ENCODE results near the gene RPE65.
"Not testable (repeated sequence)": the region's sequence is repeated elsewhere in the genome, so short reads cannot be mapped to it uniquely, and the experiment has no call there.

Gene RPE65

GRCh38 chr1:68449901-68450300 is at the start of gene RPE65:
RPE65 (minus strand) TSS chr1:68449954; CDS start chr1:68449905, 49 bp downstream.
- no peak for DNase-seq

GRCh38 chr1:68497358-68497698 is 47.6 kb upstream of the RPE65 start:
- DNase-seq, result no peak

DNA sequence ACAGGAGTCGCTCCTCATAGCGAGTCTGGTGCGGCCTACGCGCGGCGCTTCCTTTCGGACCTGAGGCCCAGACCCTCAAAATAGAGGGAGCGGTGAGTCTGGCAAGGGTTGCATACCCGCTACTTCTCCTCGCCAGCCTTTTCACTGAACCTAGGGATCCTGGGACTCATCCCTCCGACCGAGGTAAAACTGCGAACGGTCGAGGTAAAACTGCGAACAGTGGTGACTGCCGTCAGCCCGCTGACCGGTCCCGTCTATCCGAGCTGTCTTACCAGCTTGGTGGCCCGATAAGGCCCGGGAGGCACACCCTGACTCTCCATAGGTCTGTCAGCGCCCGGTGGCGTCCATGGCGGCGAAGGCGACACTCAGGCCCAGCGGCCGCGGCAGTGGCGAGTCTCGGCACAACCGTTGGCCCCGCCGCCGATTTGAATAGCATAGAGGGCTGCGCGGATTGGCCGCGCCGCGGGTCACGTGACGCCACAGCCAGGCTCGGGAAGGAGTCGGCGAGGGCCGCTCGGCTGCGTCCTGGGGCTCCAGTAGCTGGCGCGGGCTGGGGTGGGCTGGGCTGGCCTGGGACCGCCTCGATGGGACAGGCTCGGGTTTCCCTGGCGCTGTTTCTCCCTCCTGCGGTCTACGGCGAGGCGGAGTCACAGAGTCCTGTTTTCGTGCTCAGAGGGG is 47.1 kb upstream of the RPE65 start, which contains the start of gene DEPDC1:
Gene DEPDC1 (minus strand): TSS at position 403 of the 678 bp plus-strand sequence. CDS start 83 bp downstream, at position 320.
- peak; percentile 94 for DNase-seq

GRCh38 chr1:68495968-68496679 is 46.4 kb upstream of the RPE65 start:
- no peak for DNase-seq

DNA sequence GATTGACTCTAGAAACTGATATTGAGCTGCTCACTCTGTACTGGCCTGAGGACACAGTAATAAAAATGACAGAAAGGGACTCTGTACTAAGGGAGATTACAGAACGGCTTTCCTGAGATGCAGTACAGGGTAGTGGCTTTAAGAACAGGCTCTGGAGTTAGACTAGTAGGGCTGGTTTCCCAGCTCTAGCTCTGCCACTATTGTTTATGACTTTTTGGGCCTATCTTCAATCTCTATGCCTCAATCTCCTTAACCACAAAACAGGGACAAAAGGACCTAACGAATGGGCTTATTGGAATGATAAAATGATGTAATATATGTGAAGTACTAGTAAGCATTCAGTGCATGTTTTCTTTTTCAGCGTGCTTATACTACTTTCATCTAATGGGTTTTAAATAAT is 45.8 kb upstream of the RPE65 start:
- DNase-seq, result no peak

DNA sequence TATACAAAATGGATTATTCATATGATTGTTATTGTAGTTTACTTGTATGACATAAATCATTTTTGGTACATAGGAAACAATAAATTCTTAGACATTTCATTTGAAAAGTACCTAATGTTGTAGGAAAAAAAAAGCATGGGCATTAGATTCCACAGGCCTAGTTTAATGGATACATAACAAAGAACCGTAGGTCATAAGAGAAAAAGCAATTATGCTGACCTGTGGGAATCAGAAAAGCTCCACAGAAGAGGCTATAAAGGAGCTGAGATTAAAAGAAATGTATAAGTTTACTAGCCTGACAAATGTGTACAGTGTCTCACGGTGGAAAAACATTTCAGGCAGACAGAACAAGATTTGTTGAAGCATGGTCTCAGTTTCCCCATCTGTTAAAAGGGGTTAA is 43.4 kb upstream of the RPE65 start:
- no peak for DNase-seq

DNA sequence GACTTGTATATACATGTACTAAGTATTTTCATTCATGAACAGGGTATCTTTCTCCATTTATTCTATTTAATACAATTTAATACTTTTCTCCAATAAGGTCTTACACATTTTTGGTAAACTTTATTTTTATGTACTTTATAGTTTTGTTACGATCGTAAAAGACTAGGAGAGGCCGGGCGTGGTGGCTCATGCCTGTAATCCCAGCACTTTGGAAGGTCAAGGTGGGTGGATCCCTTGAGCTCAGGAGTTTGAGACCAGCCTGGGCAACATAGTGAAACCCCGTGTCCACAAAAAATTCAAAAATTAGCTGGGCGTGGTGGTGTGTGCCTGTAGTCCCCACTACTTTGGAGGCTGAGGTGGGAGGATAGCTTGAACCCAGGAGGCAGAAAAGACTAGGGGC is 42.5 kb upstream of the RPE65 start:
- DNase-seq, result not testable (repeated sequence)

- DNase-seq, result no peak
Measured at GRCh38 chr1:68490046-68490651, 40.4 kb upstream of the RPE65 start.

DNA sequence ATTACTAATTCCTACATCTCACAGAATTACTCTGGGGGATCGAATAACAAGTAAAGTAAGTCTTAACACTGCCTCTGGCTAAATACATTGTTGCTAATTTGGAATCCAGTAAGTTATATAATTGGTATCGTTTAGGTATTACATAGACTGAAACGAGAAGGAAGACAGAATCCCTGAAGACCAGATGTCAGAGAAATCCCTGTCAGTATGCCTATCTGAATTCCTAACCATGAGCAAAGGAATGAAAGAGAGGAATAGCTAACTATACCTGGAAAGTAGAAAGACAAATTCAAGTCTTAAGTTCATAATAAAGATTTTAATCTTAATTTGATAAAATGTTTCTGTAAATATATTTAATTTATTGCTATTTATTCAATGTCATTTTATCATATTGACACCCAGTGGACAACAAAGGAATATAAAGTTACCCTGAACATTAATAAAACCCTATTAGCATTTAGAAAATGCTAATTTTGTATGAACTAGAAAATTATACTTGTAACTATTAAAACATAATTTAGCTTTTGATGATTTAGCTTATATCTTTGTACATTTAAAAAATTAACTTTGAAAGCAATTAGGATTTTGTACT is 35.8 kb upstream of the RPE65 start:
- DNase-seq, result no peak

DNA sequence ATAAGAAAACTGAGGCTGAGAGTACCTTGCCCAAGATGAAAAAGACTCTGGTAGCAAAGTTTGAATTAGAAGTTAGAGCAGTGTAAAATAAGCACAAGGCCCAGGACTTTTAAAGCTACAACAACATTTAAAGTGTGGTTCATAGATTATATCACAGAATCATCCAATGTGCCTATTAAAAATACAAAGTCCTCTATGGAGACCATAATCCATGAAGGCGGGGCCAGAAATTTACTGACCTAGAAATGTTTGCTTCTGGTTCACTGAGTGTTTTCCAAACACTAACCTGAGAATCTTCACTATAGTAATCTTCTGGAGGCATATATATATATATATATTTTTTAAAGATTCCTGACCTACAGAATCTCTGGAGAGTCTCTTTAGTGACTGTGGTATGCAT is 34.9 kb upstream of the RPE65 start:
- DNase-seq, result no peak

- DNase-seq, result no peak
Measured at GRCh38 chr1:68481041-68481440, 31.3 kb upstream of the RPE65 start.

DNA sequence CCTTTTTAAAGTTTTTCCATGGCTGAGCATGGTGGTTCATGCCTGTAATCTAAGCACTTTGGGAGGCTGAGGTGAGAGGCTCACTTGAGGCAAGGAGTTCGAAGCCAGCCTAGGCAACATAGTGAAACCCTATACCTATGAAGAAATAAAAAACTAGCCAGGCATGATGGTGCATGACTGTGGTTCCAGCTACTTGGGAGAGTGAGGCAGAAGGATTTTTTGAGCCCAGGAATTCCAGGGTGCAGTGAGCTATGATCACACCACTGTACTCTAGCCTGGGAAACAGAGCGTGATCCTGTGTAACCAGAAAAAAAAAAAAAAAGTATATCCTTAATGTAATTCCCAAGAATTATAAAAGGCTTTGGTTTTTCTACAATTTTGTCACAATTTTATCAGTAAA is 29.7 kb upstream of the RPE65 start:
- no peak for DNase-seq

DNA sequence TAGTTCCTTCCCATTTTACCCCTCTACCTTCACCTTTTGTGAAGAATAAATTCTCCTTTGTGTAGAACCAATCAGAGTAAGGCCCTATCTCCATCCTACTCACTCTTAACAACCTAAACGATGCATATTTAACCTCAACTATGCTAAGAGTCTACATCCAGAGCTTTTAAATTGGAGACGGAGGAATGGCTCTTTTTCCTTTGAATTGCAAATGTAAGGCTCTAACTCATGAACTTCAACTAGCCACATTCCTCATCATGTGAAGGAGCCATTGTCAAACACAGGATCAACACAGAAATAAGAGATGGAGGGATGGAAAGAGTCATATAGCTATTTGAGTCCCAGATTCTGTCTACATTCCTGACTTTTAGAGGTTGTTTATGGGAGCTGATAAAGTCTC is 28.9 kb upstream of the RPE65 start:
- no peak for DNase-seq

DNA sequence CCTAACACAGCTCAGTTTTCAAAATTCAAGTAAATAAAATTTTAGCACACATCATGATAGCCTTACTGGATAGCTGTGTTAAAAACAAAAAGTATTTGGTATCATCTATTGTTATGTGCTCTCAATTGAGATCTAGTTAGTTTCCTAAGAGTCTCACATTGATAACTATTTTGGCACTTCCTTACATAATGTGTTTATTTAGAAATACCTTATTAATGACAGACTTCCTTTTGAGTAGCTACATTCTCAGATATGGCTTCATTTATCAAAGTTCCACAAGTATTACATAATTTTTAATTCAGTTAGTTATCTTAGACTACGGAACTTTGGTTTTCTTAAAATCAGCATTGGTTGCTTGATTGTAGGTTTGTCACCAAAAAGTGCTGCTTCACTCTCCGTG is 26.9 kb upstream of the RPE65 start:
- DNase-seq, result not testable (repeated sequence)

- DNase-seq, result no peak
Measured at GRCh38 chr1:68473060-68473459, 23.3 kb upstream of the RPE65 start.

DNA sequence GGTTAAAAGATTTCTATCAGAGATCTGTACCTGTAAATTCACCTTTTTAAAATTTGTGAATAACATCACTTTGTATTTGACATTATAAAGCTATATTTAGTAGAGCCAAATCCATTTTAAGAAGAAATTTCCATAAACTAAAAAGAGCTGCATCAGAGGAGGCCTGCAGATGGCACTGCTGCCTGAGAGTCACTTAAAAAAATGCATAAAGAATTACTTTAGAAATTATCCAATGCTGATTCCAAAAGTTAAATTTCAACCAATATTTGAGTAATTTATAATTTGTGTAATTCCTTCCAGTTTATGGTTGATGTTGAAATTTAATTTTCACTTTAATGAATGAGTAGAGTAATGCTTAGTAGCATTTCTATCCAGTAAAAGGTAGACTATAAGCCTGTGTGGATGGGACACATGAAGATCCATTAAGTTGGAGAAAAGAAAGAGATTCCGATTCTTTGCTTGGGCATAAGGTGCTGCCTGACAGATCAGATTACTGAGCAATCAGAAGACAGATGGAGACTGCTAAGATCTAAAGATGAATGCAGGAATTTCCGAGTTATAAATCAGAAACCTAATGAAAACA is 20.7 kb upstream of the RPE65 start:
- DNase-seq, result peak; percentile 6

DNA sequence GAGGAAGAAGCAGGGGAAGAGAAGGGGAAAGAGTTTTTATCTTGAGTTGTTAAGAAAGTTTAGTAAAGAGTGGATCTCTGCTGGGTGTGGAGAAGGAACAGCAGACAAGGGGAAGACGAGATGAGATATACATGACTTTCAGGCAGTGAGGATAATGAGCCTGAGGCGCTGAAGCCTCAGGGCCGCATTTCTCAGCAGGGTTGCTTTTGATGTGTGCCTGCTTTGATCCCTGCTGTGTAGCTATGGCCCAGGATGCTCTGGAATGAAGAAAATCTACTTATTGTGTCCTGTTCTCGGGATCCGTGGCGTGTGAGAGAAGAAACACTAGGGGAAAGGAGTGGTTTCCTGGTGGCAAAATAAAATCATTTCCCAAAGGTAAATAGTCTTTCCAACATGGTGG is 15.1 kb upstream of the RPE65 start:
- no peak for DNase-seq

DNA sequence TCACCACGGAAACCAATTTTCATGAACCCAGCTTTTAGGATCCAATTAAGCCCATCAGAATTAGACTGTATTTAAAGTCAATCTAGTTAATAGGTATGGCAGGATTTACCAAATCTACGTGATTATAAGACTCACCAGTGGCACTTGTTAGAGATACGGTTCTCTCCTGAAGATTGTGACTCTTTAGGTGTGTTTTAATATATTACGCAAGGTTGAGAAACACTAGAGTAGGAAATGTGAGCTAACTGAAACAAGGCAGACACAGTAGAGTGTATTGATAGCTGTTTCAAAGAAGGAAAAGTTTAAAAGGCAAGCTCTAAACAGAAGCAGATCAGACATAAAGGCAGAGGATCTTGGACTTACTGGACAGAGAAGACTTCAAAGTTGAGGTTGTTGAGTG is 11.2 kb upstream of the RPE65 start:
- no peak for DNase-seq

- no peak for DNase-seq
Measured at GRCh38 chr1:68459796-68460195, 10.0 kb upstream of the RPE65 start.

DNA sequence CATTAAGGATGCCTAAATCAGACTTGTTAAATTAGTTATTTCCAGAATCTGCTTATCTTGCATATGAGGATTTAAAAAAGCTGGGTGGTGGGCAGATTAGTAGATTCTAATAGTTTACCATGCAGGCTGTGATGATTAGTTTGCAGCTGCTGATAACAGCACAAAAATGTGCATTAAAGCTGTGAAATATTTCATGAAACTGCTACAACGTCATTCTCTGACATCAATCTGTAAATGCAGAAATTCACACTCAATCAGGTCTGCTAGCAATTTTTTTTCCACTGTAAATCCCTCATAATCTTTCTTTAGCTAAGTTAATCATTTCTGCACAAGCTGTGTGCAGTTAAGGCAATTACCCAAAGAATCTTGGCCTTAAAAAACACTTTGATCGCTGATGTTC is 9.3 kb upstream of the RPE65 start:
- DNase-seq, result no peak

- DNase-seq, result no peak
Measured at GRCh38 chr1:68456202-68456601, 6.4 kb upstream of the RPE65 start.

- no peak for DNase-seq
Measured at GRCh38 chr1:68454534-68454933, 4.8 kb upstream of the RPE65 start.

- no peak for DNase-seq
Measured at GRCh38 chr1:68453060-68453670, 3.4 kb upstream of the RPE65 start.
